IMR-90 (cell line): ENCODE measurements around the gene PRR13. TPM values are rescaled to one million over a fixed set of nuclear protein-coding genes. Genes with fewer than 3 reads are reported as not detected.

Source experiments
- ATAC-seq: fragments of 200-7000 bp; cut with Tn5 transposase; 2 replicates; pipeline ENCODE4 v1.9.1; 2020; ENCODE audit warnings: low read depth, mild to moderate bottlenecking, moderate library complexity
- BruUV-seq: library from RNA; stranded (reverse); fragments of 400-500 nt; replicated peaks from 2 replicates; lab custom pipeline; 2021; lab: Mats Ljungman, UMichigan
- CTCF ChIA-PET: fragments of 300-600 bp; formaldehyde crosslinking; extraction: SDS; loops from one replicate; lab custom pipeline; 2021; ENCODE audit warnings: antibody characterized with exemption; lab: Yijun Ruan, JAX
- POLR2A ChIA-PET: fragments of 300-600 bp; sonication (Branson Sonifier 250); formaldehyde crosslinking; loops from one replicate; lab custom pipeline; 2022; ENCODE audit warnings: antibody characterized with exemption; ENCODE audit not compliant: unreplicated experiment; lab: Charles Lee
- DNase-seq: peaks from one replicate; pipeline ENCODE4 v3.0.0; 2013
- H2AFZ ChIP-seq: replicated peaks from 2 replicates; pipeline ENCODE3; 2013; ENCODE audit warnings: low read length, mild to moderate bottlenecking; ENCODE audit not compliant: poor library complexity
- H2AK5ac ChIP-seq: 2 replicates; pipeline ENCODE4 v1.6.1; 2013; ENCODE audit warnings: low read depth, low read length, inconsistent platforms
- H2AK9ac ChIP-seq: replicated peaks from 2 replicates; pipeline ENCODE3; 2013; ENCODE audit warnings: mild to moderate bottlenecking, low read depth, low read length, moderate library complexity; ENCODE audit not compliant: poor library complexity
- H2BK120ac ChIP-seq: 2 replicates; pipeline ENCODE4 v1.6.1; 2013; ENCODE audit warnings: low read depth, low read length, inconsistent platforms
- H2BK15ac ChIP-seq: 3 replicates; pipeline ENCODE4 v1.6.1; 2013; ENCODE audit warnings: low read depth, low read length, inconsistent platforms
- H2BK20ac ChIP-seq: 2 replicates; pipeline ENCODE4 v1.6.1; 2013; ENCODE audit warnings: low read depth, mild to moderate bottlenecking, inconsistent platforms, low read length, moderate library complexity
- H2BK5ac ChIP-seq: 2 replicates; pipeline ENCODE4 v1.6.1; 2013; ENCODE audit warnings: mild to moderate bottlenecking, low read depth, low read length, inconsistent platforms; ENCODE audit not compliant: poor library complexity, severe bottlenecking
- H3K14ac ChIP-seq: replicated peaks from 2 replicates; pipeline ENCODE4 v1.6.1; 2013; ENCODE audit warnings: low read depth, low read length, inconsistent platforms
- H3K18ac ChIP-seq: 2 replicates; pipeline ENCODE4 v1.6.1; 2013; ENCODE audit warnings: low read depth, low read length, control low read depth
- H3K23ac ChIP-seq: 2 replicates; pipeline ENCODE4 v1.6.1; 2013; ENCODE audit warnings: low read depth, low read length, inconsistent platforms
- H3K27ac ChIP-seq: 2 replicates; pipeline ENCODE4 v1.5.1; 2013; ENCODE audit warnings: mild to moderate bottlenecking, control low read depth, low read length; ENCODE audit not compliant: insufficient read depth
- H3K27me3 ChIP-seq: 2 replicates; pipeline ENCODE4 v1.6.1; 2013; ENCODE audit warnings: low read length; ENCODE audit not compliant: control insufficient read depth, insufficient read depth
- H3K36me3 ChIP-seq: 2 replicates; pipeline ENCODE4 v1.6.1; 2013; ENCODE audit warnings: low read length, mixed read lengths; ENCODE audit not compliant: control insufficient read depth, insufficient read depth
- H3K4ac ChIP-seq: 2 replicates; pipeline ENCODE4 v1.6.1; 2013; ENCODE audit warnings: low read depth, low read length, inconsistent platforms
- H3K4me1 ChIP-seq: 2 replicates; pipeline ENCODE4 v1.6.1; 2013; ENCODE audit warnings: low read length, mixed read lengths; ENCODE audit not compliant: control insufficient read depth, insufficient read depth
- H3K4me2 ChIP-seq: 2 replicates; pipeline ENCODE4 v1.6.1; 2013; ENCODE audit warnings: low read depth, mild to moderate bottlenecking, control low read depth, low read length, moderate library complexity
- H3K4me3 ChIP-seq: 2 replicates; pipeline ENCODE4 v1.5.1; 2013; ENCODE audit warnings: low read depth, mild to moderate bottlenecking, control low read depth, low read length, moderate library complexity; ENCODE audit not compliant: insufficient read depth
- H3K56ac ChIP-seq: 2 replicates; pipeline ENCODE4 v1.6.1; 2013; ENCODE audit warnings: low read length, inconsistent platforms; ENCODE audit not compliant: insufficient read depth; ENCODE audit errors: extremely low read depth
- H3K79me1 ChIP-seq, 2 experiments: 2 replicates each; pipeline ENCODE4 v1.6.1; 2013; ENCODE audit warnings: low read length in 2 of 2, inconsistent platforms in 1 of 2, low read depth in 1 of 2
- H3K9ac ChIP-seq: 2 replicates; pipeline ENCODE4 v1.6.1; 2013; ENCODE audit warnings: low read depth, low read length, control low read depth
- H3K9me1 ChIP-seq: 2 replicates; pipeline ENCODE4 v1.6.1; 2013; ENCODE audit warnings: low read length, inconsistent platforms; ENCODE audit not compliant: insufficient read depth
- H3K9me3 ChIP-seq: 2 replicates; pipeline ENCODE4 v1.6.1; 2013; ENCODE audit warnings: low read length; ENCODE audit not compliant: control insufficient read depth, insufficient read depth
- H4K20me1 ChIP-seq: 2 replicates; pipeline ENCODE4 v1.6.1; 2013; ENCODE audit warnings: low read length, inconsistent platforms; ENCODE audit not compliant: insufficient read depth
- H4K5ac ChIP-seq: 2 replicates; pipeline ENCODE4 v1.6.1; 2013; ENCODE audit warnings: mild to moderate bottlenecking, low read depth, low read length, control low read depth
- H4K8ac ChIP-seq, 2 experiments: 2 replicates each; pipeline ENCODE4 v1.6.1; 2013; ENCODE audit warnings: low read depth in 2 of 2, low read length in 2 of 2, control low read depth in 1 of 2, inconsistent platforms in 1 of 2
- H4K91ac ChIP-seq: 2 replicates; pipeline ENCODE4 v1.6.1; 2013; ENCODE audit warnings: low read depth, low read length, inconsistent platforms; ENCODE audit not compliant: insufficient read depth
- BHLHE40 ChIP-seq: fragments of 150-350 bp; IDR thresholded peaks from 2 replicates; pipeline ENCODE4 v1.6.1; 2016; ENCODE audit warnings: mild to moderate bottlenecking, low read depth, low read length
- CEBPB ChIP-seq: IDR thresholded peaks from 2 replicates; pipeline ENCODE4 v1.6.1; 2012; ENCODE audit warnings: low read depth, low read length, improper control_type of control experiment
- CHD1 ChIP-seq: IDR thresholded peaks from 2 replicates; pipeline ENCODE4 v1.6.1; 2012; ENCODE audit warnings: low read depth, low read length, improper control_type of control experiment
- CTCF ChIP-seq: conservative IDR thresholded peaks from 2 replicates; pipeline ENCODE4 v1.5.1; 2012; ENCODE audit warnings: mild to moderate bottlenecking, low read depth, low read length, improper control_type of control experiment
- ELK1 ChIP-seq: fragments of 150-350 bp; IDR thresholded peaks from 2 replicates; pipeline ENCODE4 v1.6.1; 2016; ENCODE audit warnings: low read depth, mild to moderate bottlenecking, low read length, moderate library complexity, borderline replicate concordance
- FOS ChIP-seq: fragments of 150-350 bp; IDR thresholded peaks from 2 replicates; pipeline ENCODE4 v1.6.1; 2016; ENCODE audit warnings: low read depth, low read length
- MAFK ChIP-seq: IDR thresholded peaks from 2 replicates; pipeline ENCODE4 v1.6.1; 2012; ENCODE audit warnings: low read depth, low read length, improper control_type of control experiment
- MAZ ChIP-seq: IDR thresholded peaks from 2 replicates; pipeline ENCODE4 v1.6.1; 2012; ENCODE audit warnings: low read depth, mild to moderate bottlenecking, low read length, improper control_type of control experiment, moderate library complexity, borderline replicate concordance
- MXI1 ChIP-seq: IDR thresholded peaks from 2 replicates; pipeline ENCODE4 v1.6.1; 2012; ENCODE audit warnings: low read depth, mild to moderate bottlenecking, low read length, moderate library complexity, borderline replicate concordance
- NFE2L2 ChIP-seq: fragments of 150-350 bp; IDR thresholded peaks from 2 replicates; pipeline ENCODE4 v1.6.1; 2016; ENCODE audit warnings: low read depth, mild to moderate bottlenecking, low read length
- POLR2A ChIP-seq: IDR thresholded peaks from 2 replicates; pipeline ENCODE4 v1.6.1; 2012; ENCODE audit warnings: mild to moderate bottlenecking, low read depth, low read length
- RAD21 ChIP-seq: IDR thresholded peaks from 2 replicates; pipeline ENCODE4 v1.6.1; 2012; ENCODE audit warnings: low read length, improper control_type of control experiment
- RCOR1 ChIP-seq: IDR thresholded peaks from 2 replicates; pipeline ENCODE4 v1.6.1; 2012; ENCODE audit warnings: mild to moderate bottlenecking, low read length, improper control_type of control experiment; ENCODE audit not compliant: insufficient replicate concordance
- RFX5 ChIP-seq: IDR thresholded peaks from 2 replicates; pipeline ENCODE4 v1.8.0; 2012; ENCODE audit warnings: low read depth, mild to moderate bottlenecking, low read length, moderate library complexity
- SMC3 ChIP-seq: fragments of 150-350 bp; IDR thresholded peaks from 2 replicates; pipeline ENCODE4 v1.6.1; 2016; ENCODE audit warnings: low read depth, mild to moderate bottlenecking, antibody characterized with exemption, low read length, moderate library complexity
- USF2 ChIP-seq: fragments of 150-350 bp; IDR thresholded peaks from 2 replicates; pipeline ENCODE4 v1.6.1; 2017; ENCODE audit warnings: mild to moderate bottlenecking, antibody characterized with exemption, low read length, low read depth
- WGBS, 2 experiments: methylation state at CpG; one replicate each; pipeline versions ENCODE4 v1.1.5 to v1.1.7; 2013; ENCODE audit warnings: missing lambda C conversion rate in 2 of 2; ENCODE audit not compliant: insufficient read length in 1 of 2; ENCODE audit errors: extremely low coverage in 2 of 2; 5-methylcytosine and 5-hydroxymethylcytosine counted together
- dilution Hi-C: fragments of 300-500 bp; cut with HindIII; formaldehyde crosslinking; loops from one replicate; pipeline ENCODE4 v1.14.3; 2018; ENCODE audit warnings: low sequenced_read_pairs; ENCODE audit not compliant: unreplicated experiment
- in situ Hi-C: fragments of 300-500 bp; cut with MboI; formaldehyde crosslinking; loops from 3 replicates; pipeline ENCODE4 v1.14.3; 2019; ENCODE audit warnings: low sequenced_read_pairs, inconsistent platforms, mixed read lengths
- intact Hi-C: fragments of 100-400 bp; cut with micrococcal nuclease; formaldehyde crosslinking; loops from 2 replicates; pipeline ENCODE4 v1.10.0; 2022
- polyA plus RNA-seq, 3 experiments: library from polyadenylated mRNA; depleted of rRNA; stranded (reverse); fragments of >200 nt; gene quantifications; 2 replicates each; pipeline ENCODE4 v1.2.3, GENCODE V29; 2012; ENCODE audit warnings: low replicate concordance in 1 of 3
- total RNA-seq: library from RNA; depleted of rRNA; stranded (reverse); fragments of >200 nt; gene quantifications from 2 replicates; pipeline ENCODE4 v1.2.3, GENCODE V29; 2012

Gene PRR13
- total and polyA plus RNA-seq, 2 of the 4 experiments (the other 2 are of a cell fraction) = 25.5 to 114 TPM

GRCh38 chr12:53465679-53466078 lies 24.1 kb downstream of the PRR13 start:
- H3K4ac ChIP-seq = no peak overlapping the region
- H3K4me1 ChIP-seq = peaks cover 7% of the 10 kb centered on the region
- H2BK5ac ChIP-seq = no peak overlapping the region
- H4K5ac ChIP-seq = no peak overlapping the region
- H2BK20ac ChIP-seq = no peak overlapping the region
- H3K4me2 ChIP-seq = no peak overlapping the region
- H3K79me1 ChIP-seq = peaks cover 34 to 83% of the 10 kb centered on the region in 2 experiments
- intact Hi-C loops = no loop called here
- no peak overlapping the region for H2AK9ac ChIP-seq
- H3K27ac ChIP-seq = no peak overlapping the region
- DNase-seq (no peak), ATAC-seq (peak; percentile 28; the same call in 1 of the 2 replicates)
- H2AFZ ChIP-seq = no peak overlapping the region
- H3K56ac ChIP-seq = no peak overlapping the region
- CTCF ChIA-PET = interaction anchor here (0.5 kb wide), 1 partner anchor 11 kb away, joined by 3 read pairs; no protein-coding TSS in a partner anchor
- peaks cover 83% of the 10 kb centered on the region for H3K36me3 ChIP-seq
- H2BK120ac ChIP-seq = no peak overlapping the region
- peaks cover 86% of the 10 kb centered on the region for H4K20me1 ChIP-seq
- H4K91ac ChIP-seq = no peak overlapping the region
- H3K9me1 ChIP-seq = no peaks in the 10 kb centered on the region; the same call in 1 of the 2 replicates
- in situ Hi-C loops = no loop called here
- no peak overlapping the region for H4K8ac ChIP-seq
- H3K9ac ChIP-seq = no peak overlapping the region
- BruUV-seq = no TSS peak
- no CpG with 5 or more reads among the region's 2 CpGs for WGBS, 2 experiments
- no peak overlapping the region for H3K14ac ChIP-seq
- TF ChIP-seq ELK1 (no peak), SMC3 (no peak), MXI1 (no peak), NFE2L2 (no peak), BHLHE40 (no peak), RCOR1 (no peak), MAZ (no peak), RAD21 (no peak), CTCF (no peak), USF2 (no peak), CEBPB (no peak), CHD1 (no peak), RFX5 (no peak), POLR2A (no peak), FOS (no peak), MAFK (no peak)
- no peak overlapping the region for H3K18ac ChIP-seq
- POLR2A ChIA-PET = no interaction called here
- no peak overlapping the region for H3K23ac ChIP-seq
- no peaks in the 10 kb centered on the region for H3K27me3 ChIP-seq
- no peak overlapping the region for H3K4me3 ChIP-seq
- H3K9me3 ChIP-seq = no peaks in the 10 kb centered on the region
- H2BK15ac ChIP-seq = no peak overlapping the region
- no peak overlapping the region for H2AK5ac ChIP-seq
- dilution Hi-C loops = no loop called here
